WTC11 (cell line): Measurements from ENCODE around the gene SMOC2. TPM values are rescaled to one million over a fixed set of nuclear protein-coding genes. Genes with fewer than 3 reads are reported as not detected.

Source experiments
- ATAC-seq: fragments of 200-7000 bp; cut with Tn5 transposase; 2 replicates; pipeline ENCODE4 v1.10.0; 2021; ENCODE audit warnings: mild to moderate bottlenecking, moderate library complexity
- CTCF ChIA-PET: fragments of 300-600 bp; sonication (Branson Sonifier 250); formaldehyde crosslinking; loops from one replicate; lab custom pipeline; 2021; ENCODE audit warnings: antibody characterized with exemption; lab: Charles Lee
- POLR2A ChIA-PET: fragments of 350-600 bp; sonication (Branson Sonifier 250); formaldehyde crosslinking; loops from one replicate; lab custom pipeline; 2021; ENCODE audit warnings: antibody characterized with exemption; lab: Charles Lee
- DNase-seq: peaks from one replicate; pipeline ENCODE4 v3.0.0; 2021; ENCODE audit warnings: low spot score
- H3K27ac Mint-ChIP-seq: 2 replicates; pipeline ENCODE4 v1.8.0; 2021; ENCODE audit warnings: mixed read lengths
- H3K27me3 Mint-ChIP-seq: 2 replicates; pipeline ENCODE4 v1.8.0; 2021; ENCODE audit warnings: low read depth, mild to moderate bottlenecking, moderate library complexity, mixed read lengths
- H3K36me3 Mint-ChIP-seq: 2 replicates; pipeline ENCODE4 v1.8.0; 2021; ENCODE audit warnings: mixed read lengths
- H3K4me1 Mint-ChIP-seq: 2 replicates; pipeline ENCODE4 v1.8.0; 2022; ENCODE audit warnings: mixed read lengths
- H3K4me3 Mint-ChIP-seq: 2 replicates; pipeline ENCODE4 v1.8.0; 2021; ENCODE audit warnings: mild to moderate bottlenecking, moderate library complexity, mixed read lengths
- H3K9me3 Mint-ChIP-seq: 2 replicates; pipeline ENCODE4 v1.8.0; 2021; ENCODE audit warnings: mixed read lengths
- ARID4B ChIP-seq: sonication (generic); formaldehyde crosslinking; IDR thresholded peaks from 2 replicates; pipeline ENCODE4 v1.8.0; 2023; ENCODE audit warnings: missing genetic modification reagents, mild to moderate bottlenecking, borderline replicate concordance
- CREM ChIP-seq: sonication (generic); formaldehyde crosslinking; IDR thresholded peaks from 2 replicates; pipeline ENCODE4 v1.8.1; 2022; ENCODE audit warnings: mild to moderate bottlenecking, missing genetic modification reagents, moderate library complexity
- ELF4 ChIP-seq: sonication (generic); formaldehyde crosslinking; IDR thresholded peaks from 2 replicates; pipeline ENCODE4 v1.8.1; 2022; ENCODE audit warnings: low read depth, mild to moderate bottlenecking, moderate library complexity, missing genetic modification reagents
- ERG ChIP-seq: fragments of 250-450 bp; sonication (Bioruptor Pico); IDR thresholded peaks from 2 replicates; pipeline ENCODE4 v1.8.0; 2021; ENCODE audit warnings: mild to moderate bottlenecking
- ESRRA ChIP-seq: sonication (generic); formaldehyde crosslinking; IDR thresholded peaks from 2 replicates; pipeline ENCODE4 v1.8.1; 2022; ENCODE audit warnings: mild to moderate bottlenecking, missing genetic modification reagents, borderline replicate concordance
- FOXP4 ChIP-seq: sonication (generic); formaldehyde crosslinking; IDR thresholded peaks from 2 replicates; pipeline ENCODE4 v1.8.0; 2022; ENCODE audit warnings: mild to moderate bottlenecking, missing genetic modification reagents
- IRF1 ChIP-seq: sonication (generic); formaldehyde crosslinking; IDR thresholded peaks from 2 replicates; pipeline ENCODE4 v1.8.0; 2023; ENCODE audit warnings: missing genetic modification reagents
- JUN ChIP-seq: sonication (generic); formaldehyde crosslinking; IDR thresholded peaks from 2 replicates; pipeline ENCODE4 v1.8.0; 2023; ENCODE audit warnings: mild to moderate bottlenecking, missing genetic modification reagents
- KAT7 ChIP-seq: sonication (generic); formaldehyde crosslinking; IDR thresholded peaks from 2 replicates; pipeline ENCODE4 v1.8.1; 2023; ENCODE audit warnings: missing genetic modification reagents, mild to moderate bottlenecking, borderline replicate concordance
- MAX ChIP-seq: sonication (generic); formaldehyde crosslinking; IDR thresholded peaks from 2 replicates; pipeline ENCODE4 v1.8.0; 2022; ENCODE audit warnings: mild to moderate bottlenecking, missing genetic modification reagents
- MXD4 ChIP-seq: fragments of 250-450 bp; sonication (Bioruptor Pico); IDR thresholded peaks from 2 replicates; pipeline ENCODE4 v1.8.0; 2021; ENCODE audit warnings: mild to moderate bottlenecking, moderate library complexity, borderline replicate concordance
- MYBL2 ChIP-seq: sonication (generic); formaldehyde crosslinking; IDR thresholded peaks from 2 replicates; pipeline ENCODE4 v1.8.1; 2023; ENCODE audit warnings: mild to moderate bottlenecking, moderate library complexity, missing genetic modification reagents
- NFE2L1 ChIP-seq: sonication (generic); formaldehyde crosslinking; IDR thresholded peaks from 2 replicates; pipeline ENCODE4 v1.8.1; 2023; ENCODE audit warnings: missing genetic modification reagents
- NR3C1 ChIP-seq: sonication (generic); formaldehyde crosslinking; conservative IDR thresholded peaks from 2 replicates; pipeline ENCODE4 v1.8.1; 2023; ENCODE audit warnings: low read depth, mild to moderate bottlenecking, missing genetic modification reagents
- RORB ChIP-seq: fragments of 250-450 bp; sonication (Bioruptor Pico); IDR thresholded peaks from 2 replicates; pipeline ENCODE4 v1.9.0; 2021; ENCODE audit warnings: mild to moderate bottlenecking
- SMAD3 ChIP-seq: sonication (generic); formaldehyde crosslinking; IDR thresholded peaks from 2 replicates; pipeline ENCODE4 v1.8.0; 2022; ENCODE audit warnings: missing genetic modification reagents, mild to moderate bottlenecking, borderline replicate concordance
- SOX15 ChIP-seq: fragments of 250-450 bp; sonication (Bioruptor Pico); IDR thresholded peaks from 2 replicates; pipeline ENCODE4 v1.9.0; 2021; ENCODE audit warnings: mild to moderate bottlenecking
- SP1 ChIP-seq: sonication (generic); formaldehyde crosslinking; conservative IDR thresholded peaks from 2 replicates; pipeline ENCODE4 v1.8.1; 2022; ENCODE audit warnings: missing genetic modification reagents
- TEAD1 ChIP-seq: sonication (generic); formaldehyde crosslinking; IDR thresholded peaks from 2 replicates; pipeline ENCODE4 v1.8.0; 2022; ENCODE audit warnings: mild to moderate bottlenecking, missing genetic modification reagents
- USF1 ChIP-seq: sonication (generic); formaldehyde crosslinking; IDR thresholded peaks from 2 replicates; pipeline ENCODE4 v1.8.0; 2022; ENCODE audit warnings: mild to moderate bottlenecking, missing genetic modification reagents
- ZMAT4 ChIP-seq: fragments of 250-450 bp; sonication (Bioruptor Pico); IDR thresholded peaks from 2 replicates; pipeline ENCODE4 v1.9.0; 2021; ENCODE audit warnings: mild to moderate bottlenecking
- ZNF219 ChIP-seq: sonication (generic); formaldehyde crosslinking; IDR thresholded peaks from 2 replicates; pipeline ENCODE4 v1.8.0; 2023; ENCODE audit warnings: missing genetic modification reagents, mild to moderate bottlenecking, borderline replicate concordance
- ZNF232 ChIP-seq: sonication (generic); formaldehyde crosslinking; IDR thresholded peaks from 2 replicates; pipeline ENCODE4 v1.8.0; 2022; ENCODE audit warnings: mild to moderate bottlenecking, missing genetic modification reagents
- ZNF423 ChIP-seq: fragments of 250-450 bp; sonication (Bioruptor Pico); IDR thresholded peaks from 2 replicates; pipeline ENCODE4 v2.1.2; 2022; ENCODE audit warnings: mild to moderate bottlenecking, moderate library complexity
- total RNA-seq: library from RNA; stranded (reverse); gene quantifications from 3 replicates; pipeline ENCODE4 v1.2.3, GENCODE V29; 2021

Gene SMOC2
- total RNA-seq, 1 experiment from 2014 or later, result 3.9 TPM

GRCh38 chr6:168501561-168501960, 60.6 kb downstream of the SMOC2 start:
- ATAC-seq, result no peak
- H3K36me3 Mint-ChIP-seq, result peaks cover 9% of the 10 kb centered on the region; the same call in 1 of the 2 replicates
- POLR2A ChIA-PET, result no interaction called here
- no peaks in the 10 kb centered on the region; the same call in 1 of the 2 replicates for H3K27me3 Mint-ChIP-seq
- no peak for DNase-seq
- no peak for TF ChIP-seq CREM (CRISPR knock-in tag)
- no peak for TF ChIP-seq ERG
- TF ChIP-seq SP1, result no peak
- no peak for TF ChIP-seq IRF1
- no peak for TF ChIP-seq USF1 (CRISPR knock-in tag)
- no peak for TF ChIP-seq RORB (CRISPR knock-in tag)
- TF ChIP-seq NR3C1 (CRISPR knock-in tag), result no peak
- TF ChIP-seq ZMAT4 (CRISPR knock-in tag), result no peak
- TF ChIP-seq MXD4 (CRISPR knock-in tag), result no peak
- TF ChIP-seq ELF4 (CRISPR knock-in tag), result no peak
- no peak for TF ChIP-seq MYBL2 (CRISPR knock-in tag)
- no peak for TF ChIP-seq ZNF219 (CRISPR knock-in tag)
- TF ChIP-seq JUN (CRISPR knock-in tag), result no peak
- no peak for TF ChIP-seq TEAD1 (CRISPR knock-in tag)
- TF ChIP-seq NFE2L1, result no peak
- no peak for TF ChIP-seq FOXP4 (CRISPR knock-in tag)
- TF ChIP-seq ZNF423 (CRISPR knock-in tag), result no peak
- TF ChIP-seq SMAD3 (CRISPR knock-in tag), result no peak
- no peak for TF ChIP-seq ESRRA (CRISPR knock-in tag)
- TF ChIP-seq ZNF232, result no peak
- no peak overlapping the region for H3K4me3 Mint-ChIP-seq
- CTCF ChIA-PET, result no interaction called here
- peaks cover 9% of the 10 kb centered on the region for H3K9me3 Mint-ChIP-seq
- H3K4me1 Mint-ChIP-seq, result peaks cover 14% of the 10 kb centered on the region
- H3K27ac Mint-ChIP-seq, result no peak overlapping the region

GRCh38 chr6:168504366-168504765, 63.4 kb downstream of the SMOC2 start:
- Mint-ChIP-seq H3K4me3 (no peak overlapping the region), H3K4me1 (peaks cover 28% of the 10 kb centered on the region), H3K27me3 (no peaks in the 10 kb centered on the region; the same call in 1 of the 2 replicates), H3K27ac (no peak overlapping the region), H3K36me3 (peaks cover 9% of the 10 kb centered on the region; the same call in 1 of the 2 replicates), H3K9me3 (peaks cover 9% of the 10 kb centered on the region)
- ChIA-PET POLR2A (no interaction called here), CTCF (interaction anchor here (1.9 kb wide), 1 partner anchor 52 kb away, joined by 4 read pairs; no protein-coding TSS in a partner anchor)
- ATAC-seq, result no peak
- no peak for DNase-seq
- no peak for TF ChIP-seq ARID4B
- no peak for TF ChIP-seq JUN (CRISPR knock-in tag)
- TF ChIP-seq SOX15 (CRISPR knock-in tag), result no peak
- no peak for TF ChIP-seq ERG
- no peak for TF ChIP-seq MYBL2 (CRISPR knock-in tag)
- no peak for TF ChIP-seq MAX (CRISPR knock-in tag)
- no peak for TF ChIP-seq KAT7 (CRISPR knock-in tag)
